Ovary (tissue), 3 donors: ENCODE data around the gene PLCL1.

ENCODE experiments used
- EP300 ChIP-seq: sonication (generic); formaldehyde crosslinking; IDR thresholded peaks from one replicate; pipeline ENCODE4 v1.6.1; 2017; ENCODE audit warnings: antibody characterized with exemption
- TF ChIP-seq, protein P1 (sequence below), 3 donors: fragments of 450-650 bp in 2 of 3; fragments of 200-600 bp in 1 of 3; IDR thresholded peaks; one replicate each; pipeline versions ENCODE4 v1.5.1 to v1.8.0; 2016 to 2022; ENCODE audit warnings: antibody characterized with exemption in 3 of 3, mild to moderate bottlenecking in 1 of 3
- donor health status: DM: no; HTN: no; CAD: no.

DNA sequence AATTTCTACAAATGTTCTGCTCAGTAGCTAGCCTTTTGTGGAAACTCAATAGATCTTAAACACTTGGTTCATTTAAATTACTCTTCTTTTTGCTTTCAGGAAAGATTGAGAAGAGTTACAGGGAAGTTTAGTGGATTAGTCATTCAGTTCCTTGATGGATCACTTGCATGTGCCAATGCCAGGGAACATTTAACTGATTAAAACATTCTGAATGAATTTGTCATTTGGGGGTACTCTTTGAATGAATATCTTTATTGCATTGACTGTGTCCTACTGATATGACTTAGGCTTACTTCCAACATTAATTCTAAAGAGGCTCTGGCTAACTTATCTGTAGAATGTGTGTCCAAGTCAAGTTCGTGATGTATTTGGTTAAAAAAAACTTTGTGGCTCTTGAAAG, 199.8 kb downstream of the PLCL1 start:
- TF ChIP-seq, protein P1, sequence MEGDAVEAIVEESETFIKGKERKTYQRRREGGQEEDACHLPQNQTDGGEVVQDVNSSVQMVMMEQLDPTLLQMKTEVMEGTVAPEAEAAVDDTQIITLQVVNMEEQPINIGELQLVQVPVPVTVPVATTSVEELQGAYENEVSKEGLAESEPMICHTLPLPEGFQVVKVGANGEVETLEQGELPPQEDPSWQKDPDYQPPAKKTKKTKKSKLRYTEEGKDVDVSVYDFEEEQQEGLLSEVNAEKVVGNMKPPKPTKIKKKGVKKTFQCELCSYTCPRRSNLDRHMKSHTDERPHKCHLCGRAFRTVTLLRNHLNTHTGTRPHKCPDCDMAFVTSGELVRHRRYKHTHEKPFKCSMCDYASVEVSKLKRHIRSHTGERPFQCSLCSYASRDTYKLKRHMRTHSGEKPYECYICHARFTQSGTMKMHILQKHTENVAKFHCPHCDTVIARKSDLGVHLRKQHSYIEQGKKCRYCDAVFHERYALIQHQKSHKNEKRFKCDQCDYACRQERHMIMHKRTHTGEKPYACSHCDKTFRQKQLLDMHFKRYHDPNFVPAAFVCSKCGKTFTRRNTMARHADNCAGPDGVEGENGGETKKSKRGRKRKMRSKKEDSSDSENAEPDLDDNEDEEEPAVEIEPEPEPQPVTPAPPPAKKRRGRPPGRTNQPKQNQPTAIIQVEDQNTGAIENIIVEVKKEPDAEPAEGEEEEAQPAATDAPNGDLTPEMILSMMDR (IDR thresholded peaks at IDR 0.05) = no peak
- no peak for TF ChIP-seq EP300
